PFSK-1 (cell line): Measurements from ENCODE around the gene ARHGAP12.

Experiments
- POLR2AphosphoS5 ChIP-seq: IDR thresholded peaks from 2 replicates; pipeline ENCODE4 v1.6.1; 2012; ENCODE audit warnings: low read depth, mild to moderate bottlenecking, control low read depth, low read length, moderate library complexity
- TAF1 ChIP-seq: IDR thresholded peaks from 2 replicates; pipeline ENCODE4 v1.6.1; 2012; ENCODE audit warnings: low read length, control low read depth, borderline replicate concordance; ENCODE audit not compliant: insufficient read depth
- TF ChIP-seq, protein P1 (sequence below), 2 experiments: IDR thresholded peaks; 2 replicates each; pipeline versions ENCODE4 v1.6.1 to v1.8.0; 2011 to 2012; ENCODE audit warnings: low read depth in 2 of 2, low read length in 2 of 2, control low read depth in 1 of 2, inconsistent platforms in 1 of 2, mild to moderate bottlenecking in 1 of 2, moderate library complexity in 1 of 2; ENCODE audit not compliant: insufficient read depth in 1 of 2

- TF ChIP-seq POLR2AphosphoS5: no peak
- TF ChIP-seq, protein P1, sequence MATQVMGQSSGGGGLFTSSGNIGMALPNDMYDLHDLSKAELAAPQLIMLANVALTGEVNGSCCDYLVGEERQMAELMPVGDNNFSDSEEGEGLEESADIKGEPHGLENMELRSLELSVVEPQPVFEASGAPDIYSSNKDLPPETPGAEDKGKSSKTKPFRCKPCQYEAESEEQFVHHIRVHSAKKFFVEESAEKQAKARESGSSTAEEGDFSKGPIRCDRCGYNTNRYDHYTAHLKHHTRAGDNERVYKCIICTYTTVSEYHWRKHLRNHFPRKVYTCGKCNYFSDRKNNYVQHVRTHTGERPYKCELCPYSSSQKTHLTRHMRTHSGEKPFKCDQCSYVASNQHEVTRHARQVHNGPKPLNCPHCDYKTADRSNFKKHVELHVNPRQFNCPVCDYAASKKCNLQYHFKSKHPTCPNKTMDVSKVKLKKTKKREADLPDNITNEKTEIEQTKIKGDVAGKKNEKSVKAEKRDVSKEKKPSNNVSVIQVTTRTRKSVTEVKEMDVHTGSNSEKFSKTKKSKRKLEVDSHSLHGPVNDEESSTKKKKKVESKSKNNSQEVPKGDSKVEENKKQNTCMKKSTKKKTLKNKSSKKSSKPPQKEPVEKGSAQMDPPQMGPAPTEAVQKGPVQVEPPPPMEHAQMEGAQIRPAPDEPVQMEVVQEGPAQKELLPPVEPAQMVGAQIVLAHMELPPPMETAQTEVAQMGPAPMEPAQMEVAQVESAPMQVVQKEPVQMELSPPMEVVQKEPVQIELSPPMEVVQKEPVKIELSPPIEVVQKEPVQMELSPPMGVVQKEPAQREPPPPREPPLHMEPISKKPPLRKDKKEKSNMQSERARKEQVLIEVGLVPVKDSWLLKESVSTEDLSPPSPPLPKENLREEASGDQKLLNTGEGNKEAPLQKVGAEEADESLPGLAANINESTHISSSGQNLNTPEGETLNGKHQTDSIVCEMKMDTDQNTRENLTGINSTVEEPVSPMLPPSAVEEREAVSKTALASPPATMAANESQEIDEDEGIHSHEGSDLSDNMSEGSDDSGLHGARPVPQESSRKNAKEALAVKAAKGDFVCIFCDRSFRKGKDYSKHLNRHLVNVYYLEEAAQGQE (IDR thresholded peaks at IDR 0.05; ENCODE audit: insufficient read depth in 1 of 2, low read depth in 2 of 2, low read length in 2 of 2): no peak
- no peak for TF ChIP-seq TAF1
Measured at GRCh38 chr10:31924833-31925232, 3.8 kb downstream of the ARHGAP12 start.
